IMR-90 (cell line): ENCODE results near the gene CAPZA2. TPM values are rescaled to one million over a fixed set of nuclear protein-coding genes. Genes with fewer than 3 reads are reported as not detected.

Experiments
- ATAC-seq: fragments of 200-7000 bp; cut with Tn5 transposase; 2 replicates; pipeline ENCODE4 v1.9.1; 2020; ENCODE audit warnings: low read depth, mild to moderate bottlenecking, moderate library complexity
- BruUV-seq: library from RNA; stranded (reverse); fragments of 400-500 nt; replicated peaks from 2 replicates; lab custom pipeline; 2021; lab: Mats Ljungman, UMichigan
- CTCF ChIA-PET: fragments of 300-600 bp; formaldehyde crosslinking; extraction: SDS; loops from one replicate; lab custom pipeline; 2021; ENCODE audit warnings: antibody characterized with exemption; lab: Yijun Ruan, JAX
- POLR2A ChIA-PET: fragments of 300-600 bp; sonication (Branson Sonifier 250); formaldehyde crosslinking; loops from one replicate; lab custom pipeline; 2022; ENCODE audit warnings: antibody characterized with exemption; ENCODE audit not compliant: unreplicated experiment; lab: Charles Lee
- DNase-seq: peaks from one replicate; pipeline ENCODE4 v3.0.0; 2013
- H2AFZ ChIP-seq: replicated peaks from 2 replicates; pipeline ENCODE3; 2013; ENCODE audit warnings: low read length, mild to moderate bottlenecking; ENCODE audit not compliant: poor library complexity
- H2AK5ac ChIP-seq: 2 replicates; pipeline ENCODE4 v1.6.1; 2013; ENCODE audit warnings: low read depth, low read length, inconsistent platforms
- H2AK9ac ChIP-seq: replicated peaks from 2 replicates; pipeline ENCODE3; 2013; ENCODE audit warnings: mild to moderate bottlenecking, low read depth, low read length, moderate library complexity; ENCODE audit not compliant: poor library complexity
- H2BK120ac ChIP-seq: 2 replicates; pipeline ENCODE4 v1.6.1; 2013; ENCODE audit warnings: low read depth, low read length, inconsistent platforms
- H2BK15ac ChIP-seq: 3 replicates; pipeline ENCODE4 v1.6.1; 2013; ENCODE audit warnings: low read depth, low read length, inconsistent platforms
- H2BK20ac ChIP-seq: 2 replicates; pipeline ENCODE4 v1.6.1; 2013; ENCODE audit warnings: low read depth, mild to moderate bottlenecking, inconsistent platforms, low read length, moderate library complexity
- H2BK5ac ChIP-seq: 2 replicates; pipeline ENCODE4 v1.6.1; 2013; ENCODE audit warnings: mild to moderate bottlenecking, low read depth, low read length, inconsistent platforms; ENCODE audit not compliant: poor library complexity, severe bottlenecking
- H3K14ac ChIP-seq: replicated peaks from 2 replicates; pipeline ENCODE4 v1.6.1; 2013; ENCODE audit warnings: low read depth, low read length, inconsistent platforms
- H3K18ac ChIP-seq: 2 replicates; pipeline ENCODE4 v1.6.1; 2013; ENCODE audit warnings: low read depth, low read length, control low read depth
- H3K23ac ChIP-seq: 2 replicates; pipeline ENCODE4 v1.6.1; 2013; ENCODE audit warnings: low read depth, low read length, inconsistent platforms
- H3K27ac ChIP-seq: 2 replicates; pipeline ENCODE4 v1.5.1; 2013; ENCODE audit warnings: mild to moderate bottlenecking, control low read depth, low read length; ENCODE audit not compliant: insufficient read depth
- H3K27me3 ChIP-seq: 2 replicates; pipeline ENCODE4 v1.6.1; 2013; ENCODE audit warnings: low read length; ENCODE audit not compliant: control insufficient read depth, insufficient read depth
- H3K36me3 ChIP-seq: 2 replicates; pipeline ENCODE4 v1.6.1; 2013; ENCODE audit warnings: low read length, mixed read lengths; ENCODE audit not compliant: control insufficient read depth, insufficient read depth
- H3K4ac ChIP-seq: 2 replicates; pipeline ENCODE4 v1.6.1; 2013; ENCODE audit warnings: low read depth, low read length, inconsistent platforms
- H3K4me1 ChIP-seq: 2 replicates; pipeline ENCODE4 v1.6.1; 2013; ENCODE audit warnings: low read length, mixed read lengths; ENCODE audit not compliant: control insufficient read depth, insufficient read depth
- H3K4me2 ChIP-seq: 2 replicates; pipeline ENCODE4 v1.6.1; 2013; ENCODE audit warnings: low read depth, mild to moderate bottlenecking, control low read depth, low read length, moderate library complexity
- H3K4me3 ChIP-seq: 2 replicates; pipeline ENCODE4 v1.5.1; 2013; ENCODE audit warnings: low read depth, mild to moderate bottlenecking, control low read depth, low read length, moderate library complexity; ENCODE audit not compliant: insufficient read depth
- H3K56ac ChIP-seq: 2 replicates; pipeline ENCODE4 v1.6.1; 2013; ENCODE audit warnings: low read length, inconsistent platforms; ENCODE audit not compliant: insufficient read depth; ENCODE audit errors: extremely low read depth
- H3K79me1 ChIP-seq, 2 experiments: 2 replicates each; pipeline ENCODE4 v1.6.1; 2013; ENCODE audit warnings: low read length in 2 of 2, inconsistent platforms in 1 of 2, low read depth in 1 of 2
- H3K9ac ChIP-seq: 2 replicates; pipeline ENCODE4 v1.6.1; 2013; ENCODE audit warnings: low read depth, low read length, control low read depth
- H3K9me1 ChIP-seq: 2 replicates; pipeline ENCODE4 v1.6.1; 2013; ENCODE audit warnings: low read length, inconsistent platforms; ENCODE audit not compliant: insufficient read depth
- H3K9me3 ChIP-seq: 2 replicates; pipeline ENCODE4 v1.6.1; 2013; ENCODE audit warnings: low read length; ENCODE audit not compliant: control insufficient read depth, insufficient read depth
- H4K20me1 ChIP-seq: 2 replicates; pipeline ENCODE4 v1.6.1; 2013; ENCODE audit warnings: low read length, inconsistent platforms; ENCODE audit not compliant: insufficient read depth
- H4K5ac ChIP-seq: 2 replicates; pipeline ENCODE4 v1.6.1; 2013; ENCODE audit warnings: mild to moderate bottlenecking, low read depth, low read length, control low read depth
- H4K8ac ChIP-seq, 2 experiments: 2 replicates each; pipeline ENCODE4 v1.6.1; 2013; ENCODE audit warnings: low read depth in 2 of 2, low read length in 2 of 2, control low read depth in 1 of 2, inconsistent platforms in 1 of 2
- H4K91ac ChIP-seq: 2 replicates; pipeline ENCODE4 v1.6.1; 2013; ENCODE audit warnings: low read depth, low read length, inconsistent platforms; ENCODE audit not compliant: insufficient read depth
- BHLHE40 ChIP-seq: fragments of 150-350 bp; IDR thresholded peaks from 2 replicates; pipeline ENCODE4 v1.6.1; 2016; ENCODE audit warnings: mild to moderate bottlenecking, low read depth, low read length
- CEBPB ChIP-seq: IDR thresholded peaks from 2 replicates; pipeline ENCODE4 v1.6.1; 2012; ENCODE audit warnings: low read depth, low read length, improper control_type of control experiment
- CHD1 ChIP-seq: IDR thresholded peaks from 2 replicates; pipeline ENCODE4 v1.6.1; 2012; ENCODE audit warnings: low read depth, low read length, improper control_type of control experiment
- FOS ChIP-seq: fragments of 150-350 bp; IDR thresholded peaks from 2 replicates; pipeline ENCODE4 v1.6.1; 2016; ENCODE audit warnings: low read depth, low read length
- MAFK ChIP-seq: IDR thresholded peaks from 2 replicates; pipeline ENCODE4 v1.6.1; 2012; ENCODE audit warnings: low read depth, low read length, improper control_type of control experiment
- MAZ ChIP-seq: IDR thresholded peaks from 2 replicates; pipeline ENCODE4 v1.6.1; 2012; ENCODE audit warnings: low read depth, mild to moderate bottlenecking, low read length, improper control_type of control experiment, moderate library complexity, borderline replicate concordance
- MXI1 ChIP-seq: IDR thresholded peaks from 2 replicates; pipeline ENCODE4 v1.6.1; 2012; ENCODE audit warnings: low read depth, mild to moderate bottlenecking, low read length, moderate library complexity, borderline replicate concordance
- NFE2L2 ChIP-seq: fragments of 150-350 bp; IDR thresholded peaks from 2 replicates; pipeline ENCODE4 v1.6.1; 2016; ENCODE audit warnings: low read depth, mild to moderate bottlenecking, low read length
- POLR2A ChIP-seq: IDR thresholded peaks from 2 replicates; pipeline ENCODE4 v1.6.1; 2012; ENCODE audit warnings: mild to moderate bottlenecking, low read depth, low read length
- RAD21 ChIP-seq: IDR thresholded peaks from 2 replicates; pipeline ENCODE4 v1.6.1; 2012; ENCODE audit warnings: low read length, improper control_type of control experiment
- RCOR1 ChIP-seq: IDR thresholded peaks from 2 replicates; pipeline ENCODE4 v1.6.1; 2012; ENCODE audit warnings: mild to moderate bottlenecking, low read length, improper control_type of control experiment; ENCODE audit not compliant: insufficient replicate concordance
- RFX5 ChIP-seq: IDR thresholded peaks from 2 replicates; pipeline ENCODE4 v1.8.0; 2012; ENCODE audit warnings: low read depth, mild to moderate bottlenecking, low read length, moderate library complexity
- SMC3 ChIP-seq: fragments of 150-350 bp; IDR thresholded peaks from 2 replicates; pipeline ENCODE4 v1.6.1; 2016; ENCODE audit warnings: low read depth, mild to moderate bottlenecking, antibody characterized with exemption, low read length, moderate library complexity
- WGBS, 2 experiments: methylation state at CpG; one replicate each; pipeline versions ENCODE4 v1.1.5 to v1.1.7; 2013; ENCODE audit warnings: missing lambda C conversion rate in 2 of 2; ENCODE audit not compliant: insufficient read length in 1 of 2; ENCODE audit errors: extremely low coverage in 2 of 2; 5-methylcytosine and 5-hydroxymethylcytosine counted together
- dilution Hi-C: fragments of 300-500 bp; cut with HindIII; formaldehyde crosslinking; loops from one replicate; pipeline ENCODE4 v1.14.3; 2018; ENCODE audit warnings: low sequenced_read_pairs; ENCODE audit not compliant: unreplicated experiment
- in situ Hi-C: fragments of 300-500 bp; cut with MboI; formaldehyde crosslinking; loops from 3 replicates; pipeline ENCODE4 v1.14.3; 2019; ENCODE audit warnings: low sequenced_read_pairs, inconsistent platforms, mixed read lengths
- intact Hi-C: fragments of 100-400 bp; cut with micrococcal nuclease; formaldehyde crosslinking; loops from 2 replicates; pipeline ENCODE4 v1.10.0; 2022
- polyA plus RNA-seq, 3 experiments: library from polyadenylated mRNA; depleted of rRNA; stranded (reverse); fragments of >200 nt; gene quantifications; 2 replicates each; pipeline ENCODE4 v1.2.3, GENCODE V29; 2012; ENCODE audit warnings: low replicate concordance in 1 of 3
- total RNA-seq: library from RNA; depleted of rRNA; stranded (reverse); fragments of >200 nt; gene quantifications from 2 replicates; pipeline ENCODE4 v1.2.3, GENCODE V29; 2012
- TF ChIP-seq, protein P1 (sequence below): fragments of 150-350 bp; IDR thresholded peaks from 2 replicates; pipeline ENCODE4 v1.6.1; 2017; ENCODE audit warnings: mild to moderate bottlenecking, antibody characterized with exemption, low read length, low read depth
- TF ChIP-seq, protein P2 (sequence below): fragments of 150-350 bp; IDR thresholded peaks from 2 replicates; pipeline ENCODE4 v1.6.1; 2016; ENCODE audit warnings: low read depth, mild to moderate bottlenecking, low read length, moderate library complexity, borderline replicate concordance
- TF ChIP-seq, protein P3 (sequence below): conservative IDR thresholded peaks from 2 replicates; pipeline ENCODE4 v1.5.1; 2012; ENCODE audit warnings: mild to moderate bottlenecking, low read depth, low read length, improper control_type of control experiment

The CAPZA2 gene
- total and polyA plus RNA-seq, 2 of the 4 experiments (the other 2 are of a cell fraction) = 66.6 to 133 TPM

DNA sequence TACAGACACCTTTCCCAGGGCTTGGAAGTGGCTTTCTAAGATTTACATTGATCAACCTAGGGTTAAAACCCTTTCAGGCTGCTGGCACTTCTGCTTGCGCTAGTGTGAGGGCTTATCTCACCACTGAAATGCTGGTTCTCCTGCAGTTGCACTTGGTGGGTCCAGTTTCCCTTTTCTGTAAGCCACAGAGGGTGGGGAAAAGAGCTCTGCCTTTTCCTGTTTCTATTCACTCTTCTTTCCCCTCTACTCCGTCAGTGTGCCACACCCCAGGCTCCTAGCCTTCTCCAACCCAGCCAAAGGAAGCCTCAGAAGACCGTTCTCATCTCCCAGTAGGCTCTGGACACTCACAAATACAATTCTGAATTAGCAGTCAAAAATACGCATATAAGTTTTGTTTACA is 19.0 kb upstream of the CAPZA2 start:
- no peak overlapping the region for H2BK15ac ChIP-seq
- WGBS, 2 experiments = 60% methylated on average over 2 of the region's 4 CpGs; no CpG with 5 or more reads in 1 of the 2 experiments
- H2AFZ ChIP-seq = no peak overlapping the region
- no peak for TF ChIP-seq CHD1
- TF ChIP-seq BHLHE40 = no peak
- TF ChIP-seq, protein P1, sequence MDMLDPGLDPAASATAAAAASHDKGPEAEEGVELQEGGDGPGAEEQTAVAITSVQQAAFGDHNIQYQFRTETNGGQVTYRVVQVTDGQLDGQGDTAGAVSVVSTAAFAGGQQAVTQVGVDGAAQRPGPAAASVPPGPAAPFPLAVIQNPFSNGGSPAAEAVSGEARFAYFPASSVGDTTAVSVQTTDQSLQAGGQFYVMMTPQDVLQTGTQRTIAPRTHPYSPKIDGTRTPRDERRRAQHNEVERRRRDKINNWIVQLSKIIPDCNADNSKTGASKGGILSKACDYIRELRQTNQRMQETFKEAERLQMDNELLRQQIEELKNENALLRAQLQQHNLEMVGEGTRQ = no peak
- TF ChIP-seq NFE2L2 = no peak
- no peak for TF ChIP-seq MAZ
- TF ChIP-seq MXI1 = no peak
- TF ChIP-seq MAFK = no peak
- no peak for TF ChIP-seq POLR2A
- TF ChIP-seq, protein P2, sequence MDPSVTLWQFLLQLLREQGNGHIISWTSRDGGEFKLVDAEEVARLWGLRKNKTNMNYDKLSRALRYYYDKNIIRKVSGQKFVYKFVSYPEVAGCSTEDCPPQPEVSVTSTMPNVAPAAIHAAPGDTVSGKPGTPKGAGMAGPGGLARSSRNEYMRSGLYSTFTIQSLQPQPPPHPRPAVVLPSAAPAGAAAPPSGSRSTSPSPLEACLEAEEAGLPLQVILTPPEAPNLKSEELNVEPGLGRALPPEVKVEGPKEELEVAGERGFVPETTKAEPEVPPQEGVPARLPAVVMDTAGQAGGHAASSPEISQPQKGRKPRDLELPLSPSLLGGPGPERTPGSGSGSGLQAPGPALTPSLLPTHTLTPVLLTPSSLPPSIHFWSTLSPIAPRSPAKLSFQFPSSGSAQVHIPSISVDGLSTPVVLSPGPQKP = no peak
- TF ChIP-seq RAD21 = no peak
- no peak for TF ChIP-seq RFX5
- TF ChIP-seq, protein P3, sequence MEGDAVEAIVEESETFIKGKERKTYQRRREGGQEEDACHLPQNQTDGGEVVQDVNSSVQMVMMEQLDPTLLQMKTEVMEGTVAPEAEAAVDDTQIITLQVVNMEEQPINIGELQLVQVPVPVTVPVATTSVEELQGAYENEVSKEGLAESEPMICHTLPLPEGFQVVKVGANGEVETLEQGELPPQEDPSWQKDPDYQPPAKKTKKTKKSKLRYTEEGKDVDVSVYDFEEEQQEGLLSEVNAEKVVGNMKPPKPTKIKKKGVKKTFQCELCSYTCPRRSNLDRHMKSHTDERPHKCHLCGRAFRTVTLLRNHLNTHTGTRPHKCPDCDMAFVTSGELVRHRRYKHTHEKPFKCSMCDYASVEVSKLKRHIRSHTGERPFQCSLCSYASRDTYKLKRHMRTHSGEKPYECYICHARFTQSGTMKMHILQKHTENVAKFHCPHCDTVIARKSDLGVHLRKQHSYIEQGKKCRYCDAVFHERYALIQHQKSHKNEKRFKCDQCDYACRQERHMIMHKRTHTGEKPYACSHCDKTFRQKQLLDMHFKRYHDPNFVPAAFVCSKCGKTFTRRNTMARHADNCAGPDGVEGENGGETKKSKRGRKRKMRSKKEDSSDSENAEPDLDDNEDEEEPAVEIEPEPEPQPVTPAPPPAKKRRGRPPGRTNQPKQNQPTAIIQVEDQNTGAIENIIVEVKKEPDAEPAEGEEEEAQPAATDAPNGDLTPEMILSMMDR = no peak
- no peak for TF ChIP-seq CEBPB
- TF ChIP-seq SMC3 = no peak
- no peak for TF ChIP-seq RCOR1
- no peak for TF ChIP-seq FOS
- no peaks in the 10 kb centered on the region for H3K36me3 ChIP-seq
- no peak overlapping the region for H2AK9ac ChIP-seq
- H3K9me3 ChIP-seq = no peaks in the 10 kb centered on the region
- no peak overlapping the region for H3K27ac ChIP-seq
- no peaks in the 10 kb centered on the region for H3K4me1 ChIP-seq
- intact Hi-C loops = no loop called here
- no TSS peak for BruUV-seq
- no peak overlapping the region for H3K23ac ChIP-seq
- no peak overlapping the region for H3K4ac ChIP-seq
- H3K27me3 ChIP-seq = peaks cover 10% of the 10 kb centered on the region
- no peak overlapping the region for H3K18ac ChIP-seq
- POLR2A ChIA-PET = no interaction called here
- H3K9ac ChIP-seq = no peak overlapping the region
- DNase-seq (no peak), ATAC-seq (no peak)
- dilution Hi-C loops = no loop called here
- no peaks in the 10 kb centered on the region for H3K79me1 ChIP-seq
- H3K14ac ChIP-seq = no peak overlapping the region
- H2BK120ac ChIP-seq = no peak overlapping the region
- H3K4me2 ChIP-seq = no peak overlapping the region
- no peak overlapping the region for H3K4me3 ChIP-seq
- CTCF ChIA-PET = no interaction called here
- H3K56ac ChIP-seq = no peak overlapping the region
- H4K8ac ChIP-seq = no peak overlapping the region
- H2AK5ac ChIP-seq = no peak overlapping the region
- no peaks in the 10 kb centered on the region for H4K20me1 ChIP-seq
- no peaks in the 10 kb centered on the region for H3K9me1 ChIP-seq
- no peak overlapping the region for H4K91ac ChIP-seq
- no peak overlapping the region for H4K5ac ChIP-seq
- no peak overlapping the region for H2BK20ac ChIP-seq
- in situ Hi-C loops = no loop called here
- H2BK5ac ChIP-seq = no peak overlapping the region
